SK-N-DZ (cell line): ENCODE measurements around the gene TM4SF1.
"Not testable (repeated sequence)": the region's sequence is repeated elsewhere in the genome, so short reads cannot be mapped to it uniquely, and the experiment has no call there.

Experiments used
- DNase-seq: peaks from one replicate; pipeline ENCODE4 v3.0.0-alpha.2; 2015; ENCODE audit warnings: low spot score

Gene TM4SF1

DNA sequence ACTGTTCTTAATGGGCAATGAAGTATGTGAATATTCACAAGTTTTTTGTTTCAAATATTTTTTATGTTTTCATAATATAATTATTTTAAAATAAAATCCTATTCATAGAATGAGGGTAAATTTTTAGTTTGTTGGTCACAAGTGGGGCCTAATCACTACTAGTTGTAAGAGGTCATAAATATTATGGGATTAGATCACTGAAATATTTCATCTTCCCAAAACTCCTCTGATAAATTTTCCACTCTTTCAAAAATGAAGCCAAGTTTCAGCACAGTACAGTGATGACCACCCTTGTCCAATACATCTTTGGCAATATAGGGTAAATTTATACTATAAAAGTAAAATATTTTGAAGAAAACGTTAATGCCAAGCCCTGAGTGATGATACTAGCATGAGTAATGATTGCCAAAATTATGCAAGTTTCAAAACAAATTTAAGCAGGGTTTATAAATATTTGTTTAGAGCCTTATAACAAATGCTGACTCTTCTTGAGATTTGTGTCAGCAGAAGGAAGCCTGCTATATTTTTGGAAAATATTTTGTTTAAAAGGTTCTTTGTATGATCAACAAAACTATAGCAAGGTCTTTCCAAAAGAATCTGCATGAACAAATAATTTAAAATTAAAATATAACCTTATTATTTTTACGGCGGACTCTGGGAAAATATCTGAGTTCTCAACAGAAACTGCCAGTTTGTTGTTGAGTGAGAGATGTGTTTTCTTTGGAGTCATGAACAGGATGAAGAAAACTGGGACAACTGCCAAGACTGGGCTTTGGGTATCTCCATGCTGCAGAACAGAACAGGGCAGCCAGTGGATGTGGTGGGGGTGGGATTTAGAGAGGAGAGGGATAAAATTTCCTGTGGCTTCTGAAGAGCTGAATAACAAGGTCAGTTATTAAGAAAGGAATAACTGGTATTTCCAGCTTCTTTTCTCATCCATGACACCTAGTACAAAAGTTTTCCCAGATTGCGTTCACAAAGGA, 17.9 kb upstream of the TM4SF1 start:
- no peak for DNase-seq

DNA sequence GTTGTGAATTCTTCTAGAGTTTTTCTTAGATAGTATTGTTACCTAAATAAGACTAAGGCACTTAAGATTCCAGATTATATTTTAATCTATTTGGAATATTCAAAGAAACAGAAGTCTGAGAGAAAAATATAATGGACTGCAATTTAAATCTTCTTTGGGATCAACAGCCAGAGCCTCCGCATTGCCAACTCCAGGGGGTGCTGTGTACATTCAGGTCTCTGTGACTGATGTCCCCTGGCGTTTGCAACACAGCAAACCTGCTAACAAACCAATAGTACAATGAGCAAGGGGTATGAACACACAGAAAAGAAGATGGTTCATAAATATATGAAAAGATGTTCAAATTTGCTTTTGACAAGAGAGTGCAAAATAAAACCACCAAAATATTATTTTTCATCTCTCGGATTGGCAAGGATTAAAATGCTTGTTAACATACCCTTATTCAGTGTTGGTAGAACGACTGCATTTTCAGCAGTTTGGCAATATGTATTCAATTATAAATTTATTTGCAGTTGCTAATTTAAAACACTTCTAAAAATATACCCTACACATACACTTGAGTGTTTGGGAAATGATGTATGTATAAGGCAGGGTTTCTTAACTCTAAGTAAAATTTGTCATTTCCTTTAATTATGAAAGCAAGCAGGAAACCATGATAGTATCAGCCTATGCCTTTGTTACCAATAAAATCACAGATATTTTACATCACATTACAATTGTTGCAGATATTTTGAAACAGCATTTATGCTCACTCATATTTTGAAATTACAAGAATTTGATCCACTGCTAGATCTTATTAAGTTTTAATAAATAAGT, 16.1 kb upstream of the TM4SF1 start:
- peak; percentile 50 for DNase-seq

DNA sequence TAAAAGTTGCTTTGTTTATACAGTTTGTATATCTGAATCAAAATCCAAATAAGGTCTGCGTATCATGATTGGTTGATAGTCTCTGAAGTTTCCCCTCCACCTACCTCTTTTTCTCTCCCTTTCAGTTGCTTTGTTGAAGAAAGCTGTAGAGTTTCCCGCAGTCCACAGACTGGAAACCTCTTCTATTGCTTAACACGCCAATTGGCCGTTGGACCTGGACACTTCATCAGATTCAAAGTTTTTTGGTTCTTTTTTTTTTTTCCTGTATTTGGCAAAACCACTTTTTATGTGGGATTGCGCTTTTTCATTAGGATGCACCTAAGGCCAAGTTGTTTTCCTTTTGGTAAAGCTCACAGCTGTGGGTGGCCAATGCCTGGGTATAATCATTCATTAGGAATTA, 14.5 kb upstream of the TM4SF1 start:
- no peak for DNase-seq

DNA sequence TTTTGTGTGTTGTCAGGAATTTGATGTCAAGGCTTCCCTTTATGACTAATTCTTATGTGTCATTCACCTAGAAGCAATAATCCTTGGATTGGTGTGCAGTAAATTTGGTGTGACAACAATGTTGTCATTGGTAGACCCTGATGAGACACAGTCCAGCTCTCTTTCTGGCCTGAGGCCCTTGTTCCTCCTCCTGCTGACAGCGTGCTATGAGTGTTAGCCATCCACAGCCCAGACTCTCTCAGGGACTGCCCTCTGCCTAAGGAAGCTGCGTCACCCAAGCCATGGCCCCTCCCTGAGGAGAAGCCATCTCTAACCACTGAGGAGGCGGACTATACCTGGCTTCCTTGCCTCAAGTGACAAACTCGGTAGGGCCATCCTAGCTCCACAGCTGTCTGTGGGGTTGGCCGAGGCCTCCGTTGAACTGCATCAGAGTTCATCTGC, 13.3 kb upstream of the TM4SF1 start:
- DNase-seq, result no peak

DNA sequence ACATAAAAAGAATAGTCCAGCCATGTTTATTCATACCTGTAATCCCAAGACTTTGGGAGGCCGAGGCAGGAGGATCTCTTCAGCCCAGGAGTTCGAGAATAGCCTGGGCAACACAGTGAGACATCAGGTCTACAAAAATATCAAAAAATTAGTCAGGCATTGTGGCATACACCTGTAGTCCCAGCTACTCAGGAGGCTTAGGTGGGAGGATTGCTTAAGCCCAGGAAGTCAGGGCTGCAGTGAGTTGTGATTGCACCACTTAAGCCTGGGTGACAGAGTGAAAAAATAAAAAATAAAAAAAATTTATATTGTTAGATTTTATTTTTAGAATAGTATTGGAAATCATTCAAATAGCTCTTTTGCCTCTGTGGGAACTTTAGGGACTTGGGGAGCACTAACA, 12.8 kb upstream of the TM4SF1 start:
- DNase-seq, result no peak

DNA sequence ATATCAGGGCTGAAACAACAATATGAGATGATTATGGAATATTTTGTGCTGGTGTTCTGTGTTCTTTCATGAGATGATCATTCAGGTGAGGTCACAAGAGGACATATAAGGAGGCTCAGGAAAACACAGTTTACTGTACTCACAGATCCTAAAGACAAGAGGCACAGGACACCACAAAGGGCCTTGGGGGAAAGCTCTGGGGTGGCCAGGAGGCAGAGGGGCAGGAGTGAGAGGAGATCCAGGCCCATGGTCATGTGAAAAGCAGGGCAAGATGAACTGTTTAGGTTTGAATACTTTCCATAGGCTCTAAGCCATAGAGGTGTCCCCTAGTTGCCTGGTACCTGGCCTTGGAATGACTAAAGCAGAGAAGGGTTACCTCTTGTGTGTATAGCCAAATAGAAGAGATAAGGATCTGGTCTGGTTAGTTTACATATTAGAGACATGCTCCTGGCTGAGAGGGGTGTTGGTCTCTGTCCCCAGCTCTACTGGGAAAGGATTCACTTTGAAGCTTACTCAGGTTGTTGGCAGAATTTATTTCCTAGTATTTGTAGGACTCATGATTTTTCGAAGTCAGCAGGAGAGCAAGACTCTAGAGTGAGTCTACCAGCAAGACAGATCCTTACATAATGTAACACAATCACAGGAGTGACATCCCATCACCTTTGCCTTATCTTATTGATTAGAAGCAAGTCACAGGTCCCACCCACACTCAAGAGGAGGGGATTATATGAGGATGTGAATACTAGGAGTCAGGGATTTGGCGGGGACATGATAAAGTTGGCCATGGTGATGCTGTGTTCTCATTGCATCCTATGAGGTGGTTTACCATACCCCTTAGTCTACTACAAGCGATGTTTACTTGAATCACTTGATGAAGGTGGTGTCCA, 11.3 kb upstream of the TM4SF1 start:
- DNase-seq, result no peak

DNA sequence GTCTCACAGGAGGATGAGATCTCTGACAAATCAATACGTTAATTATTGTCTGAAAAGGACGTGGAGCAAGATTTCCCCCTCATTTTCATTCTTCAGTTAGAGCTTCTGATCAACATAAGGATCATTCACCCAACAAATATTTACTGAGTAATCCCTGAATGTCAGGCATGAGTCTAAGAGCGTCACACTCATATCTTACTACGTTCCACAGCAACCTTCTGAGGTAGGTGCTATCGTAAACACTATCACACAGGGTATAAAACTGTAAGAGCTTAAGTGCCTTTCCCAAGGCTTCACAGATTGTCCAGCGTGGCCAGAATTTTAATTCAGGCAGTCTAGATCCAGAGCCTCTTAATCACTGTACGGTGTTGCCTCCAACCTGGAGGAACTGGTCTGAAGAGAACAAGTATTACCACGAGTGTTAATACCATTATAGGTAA, 10.6 kb upstream of the TM4SF1 start:
- DNase-seq, result no peak

DNA sequence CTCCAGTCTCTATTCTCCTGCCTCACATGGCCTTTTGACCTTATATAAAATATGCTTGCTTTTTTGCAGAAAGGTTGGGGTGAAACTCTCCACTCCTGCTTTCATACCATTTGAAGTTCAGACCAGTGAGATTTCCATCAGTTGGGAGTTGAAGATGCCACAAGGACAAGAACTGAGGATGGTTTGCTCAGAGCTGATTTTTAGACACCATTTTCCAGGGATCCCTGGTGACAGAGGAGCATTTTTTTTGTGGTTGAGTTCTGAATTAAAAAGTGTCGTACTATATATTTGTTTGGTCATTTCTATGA, 8.8 kb upstream of the TM4SF1 start:
- DNase-seq, result no peak

DNA sequence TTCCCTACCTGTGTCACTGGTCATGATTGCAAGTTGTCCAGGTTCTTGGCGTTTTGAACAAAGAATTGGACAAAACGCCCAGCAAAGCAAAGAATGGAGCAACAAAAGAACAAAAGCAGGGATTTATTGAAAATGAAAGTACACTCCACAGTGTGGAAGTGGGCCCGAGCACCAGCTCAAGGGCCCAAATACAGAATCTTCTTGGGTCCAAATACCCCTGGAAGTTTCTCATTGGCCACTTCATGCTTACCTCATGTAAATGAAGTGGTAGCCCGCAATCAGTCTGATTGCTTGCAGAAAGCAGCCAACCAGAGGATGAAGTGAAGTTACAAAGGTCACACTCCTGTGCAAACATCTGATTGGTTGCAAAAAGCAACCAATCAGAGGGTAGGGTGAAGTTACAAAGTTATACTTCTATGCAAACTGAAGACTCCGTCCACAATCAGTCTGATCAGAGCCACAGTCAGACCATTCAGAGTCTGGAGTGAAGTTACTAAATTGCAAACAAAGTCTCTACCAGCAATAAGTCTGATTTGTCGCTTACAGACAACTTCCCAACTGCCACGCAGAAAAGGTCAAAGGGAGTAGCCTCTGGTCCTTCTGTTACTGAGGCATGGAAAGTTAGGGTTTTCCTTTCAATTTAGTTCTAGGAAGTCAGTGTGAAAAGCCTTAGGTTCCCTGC, 8.3 kb upstream of the TM4SF1 start:
- no peak for DNase-seq

DNA sequence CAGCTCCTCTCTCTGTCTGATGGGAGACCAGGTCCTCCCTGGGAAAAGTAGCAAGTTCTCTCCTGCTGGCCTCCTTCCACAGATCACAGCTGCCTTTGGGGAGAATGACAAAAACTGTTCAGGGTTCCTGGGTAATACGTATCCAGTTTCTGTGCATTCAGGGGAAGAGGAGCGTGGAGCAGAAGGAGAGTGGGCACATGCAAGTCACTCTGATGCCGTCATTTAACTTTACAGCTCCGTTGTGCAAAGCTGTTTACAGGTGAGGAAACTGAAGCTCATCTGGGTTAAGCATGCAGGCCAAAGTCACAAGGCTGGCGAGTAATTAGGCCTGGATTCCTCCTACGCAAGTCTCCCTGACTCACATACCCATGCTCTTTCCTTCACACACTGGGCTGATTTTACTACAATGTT, 7.5 kb upstream of the TM4SF1 start:
- no peak for DNase-seq

DNA sequence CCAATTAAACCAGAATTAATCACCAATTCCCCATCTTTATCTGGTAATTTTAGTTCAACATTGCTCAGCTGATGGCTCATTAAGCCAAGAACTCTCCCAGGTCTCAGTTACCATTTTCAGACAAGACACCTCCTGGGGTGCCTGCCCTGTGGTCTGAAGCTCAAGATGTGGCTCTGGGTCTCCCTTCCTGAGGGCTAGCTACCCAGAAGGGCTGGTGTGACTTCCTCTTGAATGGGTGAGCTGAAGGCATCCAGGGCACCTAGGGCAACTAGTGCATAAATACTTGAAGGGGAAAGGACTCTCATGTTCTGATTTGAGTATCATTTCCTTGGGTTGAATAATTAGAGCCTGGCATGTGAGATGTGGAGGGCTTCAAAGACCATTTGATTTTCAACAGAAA, 6.7 kb upstream of the TM4SF1 start:
- DNase-seq, result no peak

DNA sequence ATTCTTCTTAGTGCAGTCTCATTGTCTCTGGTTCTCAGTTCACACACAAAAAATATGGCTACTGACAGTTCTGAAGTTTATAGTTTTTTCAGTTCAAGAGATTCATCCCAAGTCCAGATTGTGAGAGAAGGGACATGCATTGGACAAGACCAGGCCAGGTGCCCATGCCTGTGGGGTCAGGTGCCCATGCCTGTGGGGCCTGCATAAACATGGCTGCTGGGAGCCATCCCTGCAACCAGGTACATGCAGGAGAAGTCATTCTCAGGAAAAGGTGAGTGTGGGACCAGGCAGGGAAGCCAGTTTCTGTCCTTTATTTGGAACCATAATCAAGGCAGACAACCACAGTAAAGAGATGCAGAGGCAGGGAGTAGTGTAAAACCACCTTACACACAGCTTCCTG, 6.3 kb upstream of the TM4SF1 start:
- DNase-seq, result no peak

DNA sequence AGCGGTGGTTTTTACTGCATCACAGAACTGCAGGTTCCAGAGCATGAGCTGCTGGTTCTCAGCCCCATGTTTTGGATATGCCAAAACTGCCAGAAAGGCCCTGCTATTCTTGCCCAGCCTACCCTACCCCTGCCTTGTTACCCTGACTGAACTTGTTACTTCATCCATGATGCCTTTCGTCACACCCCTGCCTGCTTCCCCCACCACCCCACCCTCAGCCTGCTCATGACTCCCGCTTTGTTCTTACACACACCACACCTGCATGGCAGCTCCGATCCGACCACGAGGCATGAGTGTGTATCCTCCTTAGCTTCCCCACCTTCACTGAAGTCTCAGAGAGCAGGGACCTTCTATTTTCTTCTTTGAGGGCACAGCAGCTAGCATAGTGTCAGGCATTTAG, 5.1 kb upstream of the TM4SF1 start:
- DNase-seq, result no peak

DNA sequence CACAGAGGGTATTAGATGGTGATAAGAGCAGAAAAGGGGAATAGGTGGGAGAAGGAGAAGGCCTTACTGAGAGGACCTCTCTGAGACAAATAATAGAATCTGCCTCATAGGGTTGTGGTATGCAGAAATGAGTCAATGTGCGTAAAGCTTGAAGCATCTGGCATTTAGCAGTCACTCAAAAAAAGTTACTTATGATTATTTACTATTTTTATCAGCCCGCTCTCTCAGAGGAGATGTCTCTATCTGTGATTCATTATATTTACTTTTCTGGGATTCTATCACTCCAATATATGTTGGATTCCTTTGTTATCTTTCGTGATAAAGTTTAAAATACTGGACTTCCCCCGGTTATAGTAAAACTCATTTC, 4.6 kb upstream of the TM4SF1 start:
- DNase-seq, result no peak

DNA sequence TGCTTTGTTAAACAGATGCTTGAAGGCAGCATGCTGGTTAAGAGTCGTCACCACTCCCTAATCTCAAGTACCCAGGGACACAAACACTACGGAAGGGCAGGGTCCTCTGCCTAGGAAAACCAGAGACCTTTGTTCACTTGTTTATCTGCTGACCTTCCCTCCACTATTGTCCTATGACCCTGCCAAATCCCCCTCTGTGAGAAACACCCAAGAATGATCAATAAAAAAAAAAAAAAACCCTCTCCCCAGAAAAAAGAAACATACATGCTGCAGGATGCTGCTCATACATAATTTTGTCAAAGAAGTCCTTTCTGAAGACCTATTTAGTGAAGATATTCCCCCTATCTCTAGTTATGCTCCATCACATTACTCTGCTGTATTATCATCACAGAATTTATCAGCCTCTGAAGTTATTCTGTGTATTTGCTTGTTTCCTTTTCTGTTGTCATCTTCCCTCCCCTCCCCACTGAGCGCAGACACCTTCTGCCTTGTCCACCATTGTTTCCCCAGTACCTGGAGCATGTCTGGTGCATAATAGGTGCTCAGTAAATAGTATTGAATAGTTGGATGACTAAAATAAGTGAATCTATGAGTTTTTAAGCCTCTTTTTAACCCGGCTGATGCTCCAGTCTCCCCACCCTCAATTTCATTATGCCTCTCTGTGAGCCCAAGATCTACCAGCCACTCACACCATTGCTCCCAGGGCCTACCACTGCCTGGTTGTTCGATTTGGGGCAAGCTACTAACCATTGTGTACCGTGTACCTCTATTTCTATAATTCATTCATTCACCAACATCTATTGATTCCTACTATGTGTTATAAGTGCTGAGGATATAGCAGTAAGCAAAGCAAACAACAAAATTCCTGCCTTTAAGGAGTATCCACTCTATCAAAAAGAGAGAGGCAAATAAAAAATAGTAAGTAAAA, 4.0 kb upstream of the TM4SF1 start:
- DNase-seq, result no peak

DNA sequence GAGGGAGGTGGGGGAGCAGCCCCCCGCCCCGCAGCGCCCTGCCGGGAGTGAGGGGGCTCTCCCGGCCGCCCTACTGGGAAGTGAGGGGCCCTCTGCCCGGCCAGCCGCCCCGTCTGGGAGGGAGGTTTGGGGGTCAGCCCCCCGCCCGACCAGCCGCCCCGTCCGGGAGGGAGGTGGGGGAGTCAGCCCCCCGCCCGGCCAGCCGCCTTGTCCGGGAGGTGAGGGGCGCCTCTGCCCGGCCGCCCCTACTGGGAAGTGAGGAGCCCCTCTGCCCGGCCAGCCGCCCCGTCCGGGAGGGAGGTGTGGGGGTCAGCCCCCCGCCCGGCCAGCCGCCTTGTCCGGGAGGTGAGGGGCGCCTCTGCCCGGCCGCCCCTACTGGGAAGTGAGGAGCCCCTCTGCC, 2.8 kb upstream of the TM4SF1 start:
- not testable (repeated sequence) for DNase-seq

DNA sequence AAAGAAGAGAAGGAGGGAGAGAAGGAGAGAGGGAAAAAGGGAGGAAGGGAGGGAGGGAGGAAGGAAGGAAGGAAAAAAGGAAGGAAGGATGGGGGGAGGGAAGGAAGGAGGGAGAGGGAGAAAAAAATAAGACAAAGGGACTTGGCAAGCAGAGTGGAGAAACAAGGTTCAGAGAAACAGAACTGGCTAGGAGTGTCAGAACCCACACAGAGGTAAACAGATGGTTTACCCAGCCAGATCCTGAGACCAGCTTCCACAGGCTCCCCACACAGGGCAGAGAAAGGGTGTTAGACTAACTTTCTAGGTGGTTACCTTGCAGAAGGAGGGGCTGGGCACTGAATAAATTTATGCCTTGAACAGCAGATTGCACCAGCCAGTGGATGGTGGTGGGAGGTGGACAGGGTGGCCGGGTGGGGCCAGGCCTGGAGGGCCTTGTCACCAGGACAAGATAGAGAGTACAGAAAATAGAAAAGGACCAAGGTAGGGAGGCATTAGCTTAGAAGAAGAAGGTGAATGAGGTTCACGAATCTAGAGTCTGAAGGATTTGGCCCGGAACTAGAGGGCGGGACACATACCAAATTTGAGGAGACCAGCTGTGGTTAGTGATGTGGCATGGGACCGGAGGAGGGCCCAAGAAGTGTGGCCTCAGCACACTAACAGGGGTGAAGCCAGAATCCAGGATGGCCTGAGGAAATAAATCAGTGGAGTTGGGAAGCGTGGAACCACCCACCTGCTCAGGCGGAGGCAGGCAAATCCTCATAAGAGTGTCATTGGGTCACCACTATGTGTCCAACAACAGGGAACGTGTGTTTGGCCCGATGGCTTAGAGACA, 1.2 kb upstream of the TM4SF1 start:
- no peak for DNase-seq

DNA sequence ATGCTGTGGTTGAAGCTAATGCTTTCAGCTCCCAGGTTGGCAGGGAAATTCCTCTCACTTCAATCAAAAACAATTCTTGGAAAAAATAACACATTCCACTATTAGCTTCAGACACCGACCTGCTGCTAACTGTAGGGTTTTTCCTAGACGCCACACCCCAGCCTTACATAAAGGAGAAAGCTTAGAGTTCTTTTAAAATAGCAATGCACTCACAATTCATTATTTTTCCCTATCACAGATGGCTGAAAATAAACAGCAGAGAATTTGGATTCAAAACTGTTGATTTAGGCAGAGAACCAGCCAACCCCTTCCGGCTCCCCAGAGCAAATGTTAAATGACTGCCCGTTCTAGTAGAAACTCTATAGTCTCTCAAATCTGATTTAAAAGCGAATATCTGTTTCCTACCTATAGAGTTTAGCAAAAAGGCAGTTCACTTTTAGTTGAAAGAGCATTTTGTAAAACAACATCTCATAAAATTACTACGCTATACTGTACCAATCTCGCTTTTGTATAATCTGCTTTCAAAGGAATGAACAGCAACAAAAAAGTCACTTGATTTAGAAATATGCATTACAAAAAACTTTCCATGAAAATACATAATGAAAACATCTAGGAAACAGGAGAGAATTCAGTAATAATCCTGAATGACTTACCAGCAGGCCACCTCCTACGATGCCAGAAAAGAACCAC, 586 bp downstream of the TM4SF1 start:
- DNase-seq, result no peak
